Measurements from ENCODE around the gene SH2B3. TPM values are rescaled to one million over a fixed set of nuclear protein-coding genes. Genes with fewer than 3 reads are reported as not detected.
A peak's percentile ranks its signal among the peaks of the same experiment; 100 is the strongest.

The SH2B3 gene
- polyA plus RNA-seq, 5 donors = 17.4 to 20.7 (median 20.4) TPM

- DNase-seq = no peak
These were observed 36.8 kb downstream of the SH2B3 start for GRCh38 chr12:111442301-111443045.

- DNase-seq = no peak
These were observed 37.4 kb downstream of the SH2B3 start for GRCh38 chr12:111443086-111443485.

- DNase-seq = no peak
These were observed 37.9 kb downstream of the SH2B3 start for GRCh38 chr12:111443586-111443985.

- no peak for DNase-seq
These were observed 38.7 kb downstream of the SH2B3 start for GRCh38 chr12:111444314-111444924.

GRCh38 chr12:111444925-111445725 is 39.4 kb downstream of the SH2B3 start:
- no peak for DNase-seq

GRCh38 chr12:111445726-111446581 is 40.2 kb downstream of the SH2B3 start:
- peak; percentile 32 to 35 for DNase-seq

- no peak for DNase-seq
These were observed 41.2 kb downstream of the SH2B3 start for GRCh38 chr12:111446631-111447570.

- no peak for DNase-seq
These were observed 42.0 kb downstream of the SH2B3 start for GRCh38 chr12:111447571-111448265.

- DNase-seq = no peak
These were observed 42.6 kb downstream of the SH2B3 start for GRCh38 chr12:111448266-111448830.

GRCh38 chr12:111448846-111449790 is 43.4 kb downstream of the SH2B3 start:
- no peak for DNase-seq

- no peak for DNase-seq
These were observed 45.0 kb downstream of the SH2B3 start for GRCh38 chr12:111450676-111451075.

GRCh38 chr12:111451232-111451631 is 45.5 kb downstream of the SH2B3 start:
- no peak for DNase-seq

GRCh38 chr12:111451649-111452129 is 46.0 kb downstream of the SH2B3 start:
- peak in 1 of 2 donors; percentile 37 for DNase-seq

GRCh38 chr12:111453071-111453989 is 47.6 kb downstream of the SH2B3 start:
- DNase-seq = no peak

GRCh38 chr12:111454311-111454710 is 48.6 kb downstream of the SH2B3 start:
- no peak for DNase-seq

- no peak for DNase-seq
These were observed 49.2 kb downstream of the SH2B3 start for GRCh38 chr12:111454716-111455447.

All from right lung (tissue), 5 donors.